Endothelial cell (in vitro differentiated cells): ENCODE results near the gene C1orf35. TPM values are rescaled to one million over a fixed set of nuclear protein-coding genes. Genes with fewer than 3 reads are reported as not detected.
A peak's percentile ranks its signal among the peaks of the same experiment; 100 is the strongest.

ENCODE experiments used
- DNase-seq: peaks from one replicate; pipeline ENCODE4 v3.0.0; 2021; ENCODE audit warnings: low spot score
- H3K27ac Mint-ChIP-seq: one replicate; pipeline ENCODE4 v1.8.0; 2021; ENCODE audit warnings: mixed read lengths, inconsistent platforms; ENCODE audit not compliant: unreplicated experiment
- H3K27me3 Mint-ChIP-seq: one replicate; pipeline ENCODE4 v1.8.0; 2021; ENCODE audit warnings: mild to moderate bottlenecking, moderate library complexity, mixed read lengths, inconsistent platforms; ENCODE audit not compliant: unreplicated experiment
- H3K36me3 Mint-ChIP-seq: one replicate; pipeline ENCODE4 v1.8.0; 2021; ENCODE audit warnings: mild to moderate bottlenecking, low read depth, mixed read lengths, inconsistent platforms; ENCODE audit not compliant: unreplicated experiment
- H3K4me1 Mint-ChIP-seq: one replicate; pipeline ENCODE4 v1.8.0; 2021; ENCODE audit warnings: mild to moderate bottlenecking, mixed read lengths, inconsistent platforms; ENCODE audit not compliant: unreplicated experiment
- H3K4me3 Mint-ChIP-seq: one replicate; pipeline ENCODE4 v1.8.0; 2021; ENCODE audit warnings: mild to moderate bottlenecking, mixed read lengths, inconsistent platforms; ENCODE audit not compliant: unreplicated experiment
- H3K9me3 Mint-ChIP-seq: one replicate; pipeline ENCODE4 v1.8.0; 2021; ENCODE audit warnings: mixed read lengths, inconsistent platforms; ENCODE audit not compliant: unreplicated experiment
- CTCF ChIP-seq: fragments of 200-600 bp; sonication (generic); IDR thresholded peaks from one replicate; pipeline ENCODE4 v1.5.0; 2021; ENCODE audit warnings: antibody characterized with exemption; ENCODE audit not compliant: unreplicated experiment
- total RNA-seq: library from RNA; stranded (reverse); fragmentation: NEBNext Ultra II Directional; extraction: Animal tissue kit (Norgen Biotek cat#: 25700); gene quantifications from one replicate; pipeline ENCODE4 v1.2.1, GENCODE V29; 2021; ENCODE audit not compliant: unreplicated experiment

Gene C1orf35
- total RNA-seq, 1 donor from 2014 or later = 23.2 TPM

- Mint-ChIP-seq H3K27me3 (peaks cover under 1% of the 10 kb centered on the region), H3K36me3 (peaks cover 6% of the 10 kb centered on the region), H3K4me1 (peaks cover 7% of the 10 kb centered on the region), H3K27ac (peak overlapping the region; percentile 42), H3K4me3 (no peak overlapping the region), H3K9me3 (no peaks in the 10 kb centered on the region)
- no peak for TF ChIP-seq CTCF
- no peak for DNase-seq
Observed at GRCh38 chr1:228148196-228148861, 45.2 kb upstream of the C1orf35 start.

- Mint-ChIP-seq H3K9me3 (no peaks in the 10 kb centered on the region), H3K4me3 (peak overlapping the region; percentile 37), H3K27ac (no peak overlapping the region), H3K4me1 (peaks cover 12% of the 10 kb centered on the region), H3K27me3 (peaks cover 5% of the 10 kb centered on the region), H3K36me3 (peaks cover 8% of the 10 kb centered on the region)
- TF ChIP-seq CTCF = no peak
- no peak for DNase-seq
Observed at GRCh38 chr1:228147768-228148167, 44.6 kb upstream of the C1orf35 start.

- no peaks in the 10 kb centered on the region for H3K9me3 Mint-ChIP-seq
- H3K36me3 Mint-ChIP-seq = peaks cover 8% of the 10 kb centered on the region
- DNase-seq = no peak
- H3K4me1 Mint-ChIP-seq = peaks cover 16% of the 10 kb centered on the region
- peaks cover 5% of the 10 kb centered on the region for H3K27me3 Mint-ChIP-seq
- no peak for TF ChIP-seq CTCF
- H3K4me3 Mint-ChIP-seq = peak overlapping the region; percentile 21
- H3K27ac Mint-ChIP-seq = no peak overlapping the region
Observed at GRCh38 chr1:228147151-228147693, 44.1 kb upstream of the C1orf35 start.

GRCh38 chr1:228146417-228147150, 43.5 kb upstream of the C1orf35 start:
- H3K27ac Mint-ChIP-seq = no peak overlapping the region
- TF ChIP-seq CTCF = no peak
- no peak for DNase-seq
- H3K27me3 Mint-ChIP-seq = peaks cover 5% of the 10 kb centered on the region
- H3K36me3 Mint-ChIP-seq = peaks cover 8% of the 10 kb centered on the region
- H3K4me3 Mint-ChIP-seq = no peak overlapping the region
- no peaks in the 10 kb centered on the region for H3K9me3 Mint-ChIP-seq
- H3K4me1 Mint-ChIP-seq = peaks cover 16% of the 10 kb centered on the region
